Sigmoid colon (tissue), 7 donors: ENCODE measurements around the gene NUP85. TPM values are rescaled to one million over a fixed set of nuclear protein-coding genes. Genes with fewer than 3 reads are reported as not detected.
A peak's percentile ranks its signal among the peaks of the same experiment; 100 is the strongest.
"Not testable (repeated sequence)": the region's sequence is repeated elsewhere in the genome, so short reads cannot be mapped to it uniquely, and the experiment has no call there.

Experiments
- DNase-seq: peaks from one replicate; pipeline ENCODE4 v3.0.0-alpha.2; 2019
- H3K27ac ChIP-seq, 4 donors: fragments of 200-600 bp; sonication (generic); one replicate each; pipeline ENCODE4 v1.5.1; 2016 to 2019; ENCODE audit warnings: mild to moderate bottlenecking in 1 of 4
- H3K27me3 ChIP-seq, 3 donors: fragments of 200-600 bp; sonication (generic); one replicate each; pipeline ENCODE4 v1.5.1; 2019; ENCODE audit warnings: mild to moderate bottlenecking in 1 of 3
- H3K36me3 ChIP-seq, 4 donors: fragments of 200-600 bp; sonication (generic); one replicate each; pipeline ENCODE4 v1.5.1; 2016 to 2019
- H3K4me1 ChIP-seq, 4 donors: fragments of 200-600 bp; sonication (generic); one replicate each; pipeline ENCODE4 v1.5.1; 2017 to 2019
- H3K4me3 ChIP-seq, 4 donors: fragments of 200-600 bp; sonication (generic); one replicate each; pipeline ENCODE4 v1.5.1; 2017 to 2019; ENCODE audit warnings: mild to moderate bottlenecking in 2 of 4, moderate library complexity in 1 of 4
- H3K9me3 ChIP-seq, 4 donors: fragments of 200-600 bp in 3 of 4; sonication (generic) in 3 of 4; one replicate each; pipeline versions ENCODE4 v1.5.1 to v1.6.1; 2013 to 2019
- EP300 ChIP-seq, 4 donors: sonication (generic); formaldehyde crosslinking; IDR thresholded peaks; one replicate each; pipeline ENCODE4 v1.6.1; 2017; ENCODE audit warnings: antibody characterized with exemption in 4 of 4
- POLR2A ChIP-seq, 2 donors: fragments of 450-650 bp; IDR thresholded peaks; one replicate each; pipeline ENCODE4 v1.6.1; 2016; ENCODE audit warnings: antibody characterized with exemption in 2 of 2, mild to moderate bottlenecking in 2 of 2, moderate library complexity in 2 of 2
- POLR2AphosphoS5 ChIP-seq, 4 donors: sonication (generic); formaldehyde crosslinking; IDR thresholded peaks; one replicate each; pipeline ENCODE4 v1.6.1; 2017; ENCODE audit warnings: antibody characterized with exemption in 4 of 4
- WGBS, 2 donors: extraction: QIAGEN DNeasy Blood & Tissue Kit; methylation state at CpG; one replicate each; pipeline ENCODE4 v1.1.7; 2013; 5-methylcytosine and 5-hydroxymethylcytosine counted together
- intact Hi-C: fragments of 100-400 bp; cut with DNase I; formaldehyde crosslinking; loops from one replicate; pipeline ENCODE4 v1.15.1; 2023
- polyA plus RNA-seq, 3 donors: library from polyadenylated mRNA; stranded (reverse); fragments of 200-250 nt; gene quantifications; one replicate each; pipeline ENCODE4 v1.2.3, GENCODE V29; 2013
- total RNA-seq, 4 donors: library from RNA; depleted of rRNA; stranded (reverse); fragments of >200 nt; gene quantifications; one replicate each; pipeline ENCODE4 v1.1.0, GENCODE V29; 2016
- TF ChIP-seq, protein P1 (sequence below), 4 experiments: fragments of 450-650 bp in 3 of 4; fragments of 200-600 bp in 1 of 4; IDR thresholded peaks; one replicate each; pipeline ENCODE4 v1.5.1; 2016 to 2019; ENCODE audit warnings: antibody characterized with exemption in 4 of 4, mild to moderate bottlenecking in 3 of 4, moderate library complexity in 2 of 4
- donor health status: healthy with polysubstance abuse.
- donor health status: Bipolar disorder and iron deficiency.
- donor health status: healthy.

Gene NUP85
- total and polyA plus RNA-seq, 7 donors, result 21.1 to 48.6 (median 31.7) TPM

DNA sequence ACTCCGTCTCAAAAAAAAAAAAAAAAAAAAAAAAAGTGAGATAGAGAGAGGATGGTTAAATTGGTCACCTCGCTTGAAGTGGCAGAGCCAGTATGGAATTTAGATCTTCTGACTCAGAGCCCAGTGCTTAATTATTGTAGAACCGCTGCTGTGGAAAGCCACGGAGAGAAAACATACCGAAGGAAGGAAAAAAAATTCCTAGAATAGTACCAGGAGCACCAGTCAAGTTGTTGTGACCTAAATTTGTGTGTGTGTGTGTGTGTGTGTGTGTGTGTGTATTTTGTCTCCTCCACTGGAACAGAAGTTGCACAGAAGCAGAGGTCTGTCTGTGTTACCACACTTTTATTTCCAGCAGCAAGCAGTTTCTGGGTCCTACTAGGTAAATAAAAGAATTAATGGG lies 10.6 kb upstream of the NUP85 start:
- H3K27ac ChIP-seq, result no peak overlapping the region
- no peak for DNase-seq
- H3K4me1 ChIP-seq, result no peaks in the 10 kb centered on the region
- H3K36me3 ChIP-seq, result no peaks in the 10 kb centered on the region
- 86 to 90% methylated on average over 4 of the region's 5 CpGs for WGBS, 2 donors
- H3K27me3 ChIP-seq, result no peaks in the 10 kb centered on the region
- no peaks in the 10 kb centered on the region for H3K9me3 ChIP-seq
- TF ChIP-seq POLR2AphosphoS5 (IDR thresholded peaks at IDR 0.05) (no peak), POLR2A (IDR thresholded peaks at IDR 0.05) (no peak), EP300 (IDR thresholded peaks at IDR 0.05) (no peak)
- TF ChIP-seq, protein P1, sequence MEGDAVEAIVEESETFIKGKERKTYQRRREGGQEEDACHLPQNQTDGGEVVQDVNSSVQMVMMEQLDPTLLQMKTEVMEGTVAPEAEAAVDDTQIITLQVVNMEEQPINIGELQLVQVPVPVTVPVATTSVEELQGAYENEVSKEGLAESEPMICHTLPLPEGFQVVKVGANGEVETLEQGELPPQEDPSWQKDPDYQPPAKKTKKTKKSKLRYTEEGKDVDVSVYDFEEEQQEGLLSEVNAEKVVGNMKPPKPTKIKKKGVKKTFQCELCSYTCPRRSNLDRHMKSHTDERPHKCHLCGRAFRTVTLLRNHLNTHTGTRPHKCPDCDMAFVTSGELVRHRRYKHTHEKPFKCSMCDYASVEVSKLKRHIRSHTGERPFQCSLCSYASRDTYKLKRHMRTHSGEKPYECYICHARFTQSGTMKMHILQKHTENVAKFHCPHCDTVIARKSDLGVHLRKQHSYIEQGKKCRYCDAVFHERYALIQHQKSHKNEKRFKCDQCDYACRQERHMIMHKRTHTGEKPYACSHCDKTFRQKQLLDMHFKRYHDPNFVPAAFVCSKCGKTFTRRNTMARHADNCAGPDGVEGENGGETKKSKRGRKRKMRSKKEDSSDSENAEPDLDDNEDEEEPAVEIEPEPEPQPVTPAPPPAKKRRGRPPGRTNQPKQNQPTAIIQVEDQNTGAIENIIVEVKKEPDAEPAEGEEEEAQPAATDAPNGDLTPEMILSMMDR (IDR thresholded peaks at IDR 0.05), result no peak
- no peak overlapping the region for H3K4me3 ChIP-seq
- intact Hi-C loops, result no loop called here

DNA sequence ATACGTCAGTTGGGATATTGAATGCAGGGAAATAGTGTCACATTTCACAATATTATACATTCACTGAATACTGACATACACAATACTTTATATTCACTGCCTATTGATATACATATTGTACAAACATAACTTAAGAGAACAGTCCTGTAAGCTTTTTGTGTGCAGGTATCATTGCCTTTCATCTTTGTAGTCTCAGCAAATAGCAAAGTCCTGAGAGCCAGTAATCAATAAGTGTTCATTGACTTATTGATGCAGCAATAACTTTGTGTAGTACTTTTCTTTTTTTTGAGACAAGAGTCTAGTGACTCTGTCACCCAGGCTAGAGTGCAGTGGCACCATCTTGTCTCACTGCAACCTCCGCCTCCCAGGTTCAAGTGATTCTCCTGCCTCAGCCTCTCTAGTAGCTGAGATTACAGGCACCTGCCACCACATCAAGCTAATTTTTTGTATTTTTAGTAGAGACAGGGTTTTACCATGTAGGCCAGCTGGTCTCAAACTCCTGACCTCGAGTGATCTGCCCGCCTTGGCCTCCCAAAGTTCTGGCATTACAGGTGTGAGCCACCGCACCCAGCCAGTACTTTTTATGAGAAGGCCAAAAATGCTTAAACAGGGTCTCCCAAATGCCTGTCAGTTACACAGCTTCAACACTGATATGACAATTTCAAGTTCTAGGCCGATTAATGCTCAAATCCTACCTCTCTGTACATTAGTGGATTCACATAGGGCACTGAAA lies 5.4 kb upstream of the NUP85 start:
- no peak overlapping the region for H3K4me3 ChIP-seq
- H3K9me3 ChIP-seq, result no peaks in the 10 kb centered on the region
- no peak overlapping the region for H3K27ac ChIP-seq
- no peaks in the 10 kb centered on the region for H3K36me3 ChIP-seq
- peaks cover 0 to 9% (median 4%) of the 10 kb centered on the region in 4 donors for H3K4me1 ChIP-seq
- TF ChIP-seq POLR2AphosphoS5 (IDR thresholded peaks at IDR 0.05), result no peak
- TF ChIP-seq, protein P1 (IDR thresholded peaks at IDR 0.05), result no peak
- no peak for TF ChIP-seq EP300 (IDR thresholded peaks at IDR 0.05)
- no peak for TF ChIP-seq POLR2A (IDR thresholded peaks at IDR 0.05)
- intact Hi-C loops, result loop anchor here (2.0 to 5.0 kb wide), 2 partner anchors 138 to 239 kb away; no protein-coding TSS in a partner anchor
- no peak for DNase-seq
- no peaks in the 10 kb centered on the region for H3K27me3 ChIP-seq
- 92 to 96% methylated on average over 6 of the region's 6 CpGs for WGBS, 2 donors

DNA sequence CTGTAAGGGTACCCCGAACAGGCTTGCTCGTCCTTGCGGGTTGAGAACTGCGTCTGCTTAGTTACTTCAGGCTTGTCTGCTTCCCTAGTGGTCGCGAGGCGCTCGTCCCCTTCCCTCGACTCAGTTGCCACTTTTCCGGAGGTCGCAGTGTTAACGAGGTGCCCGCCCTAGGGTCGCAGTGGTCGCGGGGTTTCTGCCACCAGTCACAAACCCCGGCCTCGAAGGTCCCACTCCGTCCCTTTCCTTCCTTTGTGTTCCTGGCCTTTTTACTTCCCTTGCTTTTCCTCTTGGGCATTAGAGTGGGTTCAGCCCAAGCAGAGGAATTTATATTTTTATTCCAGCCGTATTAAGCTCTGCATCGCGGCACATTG lies 299 bp downstream of the NUP85 start:
- Histone ChIP-seq H3K4me3 (peak overlapping the region; percentile 69 to 98 (median 87)), H3K9me3 (no peaks in the 10 kb centered on the region), H3K36me3 (peaks cover 0 to 18% (median 7%) of the 10 kb centered on the region in 4 donors), H3K4me1 (peaks cover 0 to 27% (median 20%) of the 10 kb centered on the region in 4 donors), H3K27me3 (no peaks in the 10 kb centered on the region), H3K27ac (peak overlapping the region; percentile 91 to 93 (median 92))
- DNase-seq, result no peak
- no peak for TF ChIP-seq EP300 (IDR thresholded peaks at IDR 0.05)
- TF ChIP-seq, protein P1 (IDR thresholded peaks at IDR 0.05), result no peak
- no peak for TF ChIP-seq POLR2AphosphoS5 (IDR thresholded peaks at IDR 0.05)
- no peak for TF ChIP-seq POLR2A (IDR thresholded peaks at IDR 0.05)
- 0% methylated on average over 22 of the region's 22 CpGs for WGBS, 2 donors
- intact Hi-C loops, result loop anchor here (2.0 kb wide), 1 partner anchor 55 kb away; the partner anchor contains the start of genes GGA3 and MRPS7

DNA sequence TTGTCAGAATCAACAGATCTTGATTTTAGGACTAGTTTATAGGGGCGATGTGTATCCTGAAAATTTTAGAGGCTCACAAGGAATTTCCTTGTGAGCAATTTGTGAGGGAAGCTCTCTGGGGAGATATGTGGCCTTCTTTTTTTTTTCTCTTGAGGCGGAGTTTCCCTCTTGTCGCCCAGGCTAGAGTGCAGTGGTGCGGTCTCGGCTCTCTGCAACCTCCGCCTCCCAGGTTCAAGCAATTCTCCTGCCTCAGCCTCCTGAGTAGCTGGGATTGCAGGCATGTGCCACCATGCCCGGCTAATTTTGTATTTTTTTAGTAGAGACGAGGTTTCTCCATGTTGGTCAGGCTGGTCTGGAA lies 1.6 kb downstream of the NUP85 start:
- H3K27ac ChIP-seq, H3K27me3 ChIP-seq, intact Hi-C loops, H3K9me3 ChIP-seq, DNase-seq, H3K4me3 ChIP-seq: not testable (repeated sequence)
- peaks cover 0 to 27% (median 20%) of the 10 kb centered on the region in 4 donors for H3K4me1 ChIP-seq
- WGBS, 2 donors, result 91 to 93% methylated on average over 8 of the region's 8 CpGs
- peaks cover 0 to 30% (median 9%) of the 10 kb centered on the region in 4 donors for H3K36me3 ChIP-seq

DNA sequence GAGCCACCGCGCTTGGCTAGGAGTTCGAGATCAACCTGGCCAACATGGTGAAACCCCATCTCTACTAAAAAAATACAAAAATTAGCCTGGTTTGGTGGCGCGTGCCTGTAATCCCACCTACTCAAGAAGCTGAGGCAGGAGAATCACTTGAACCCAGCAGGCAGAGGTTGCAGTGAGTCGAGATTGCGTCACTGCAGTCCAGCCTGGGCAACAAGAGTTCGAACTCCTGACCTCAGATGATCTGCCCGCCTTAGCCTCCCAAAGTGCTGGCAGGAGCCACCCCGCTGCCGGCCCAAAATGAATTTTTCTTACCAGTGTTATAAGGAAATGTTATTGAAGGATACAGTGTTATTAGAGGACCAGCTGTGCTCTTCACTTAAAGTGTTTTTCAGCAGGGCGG lies 2.3 kb downstream of the NUP85 start:
- H3K27ac ChIP-seq, result no peak overlapping the region
- peaks cover 0 to 38% (median 10%) of the 10 kb centered on the region in 4 donors for H3K36me3 ChIP-seq
- H3K4me1 ChIP-seq, result peaks cover 0 to 27% (median 20%) of the 10 kb centered on the region in 4 donors
- intact Hi-C loops, result no loop called here
- 81 to 86% methylated on average over 12 of the region's 12 CpGs for WGBS, 2 donors
- no peaks in the 10 kb centered on the region for H3K27me3 ChIP-seq
- TF ChIP-seq POLR2AphosphoS5 (IDR thresholded peaks at IDR 0.05) (no peak), EP300 (IDR thresholded peaks at IDR 0.05) (no peak), POLR2A (IDR thresholded peaks at IDR 0.05) (no peak)
- TF ChIP-seq, protein P1 (IDR thresholded peaks at IDR 0.05), result no peak
- no peak overlapping the region for H3K4me3 ChIP-seq
- no peaks in the 10 kb centered on the region for H3K9me3 ChIP-seq
- no peak for DNase-seq
